ENCODE data around the gene PRDM9. TPM values are rescaled to one million over a fixed set of nuclear protein-coding genes. Genes with fewer than 3 reads are reported as not detected.

PRDM9 gene
- total and polyA plus RNA-seq, 10 donors: not detected

DNA sequence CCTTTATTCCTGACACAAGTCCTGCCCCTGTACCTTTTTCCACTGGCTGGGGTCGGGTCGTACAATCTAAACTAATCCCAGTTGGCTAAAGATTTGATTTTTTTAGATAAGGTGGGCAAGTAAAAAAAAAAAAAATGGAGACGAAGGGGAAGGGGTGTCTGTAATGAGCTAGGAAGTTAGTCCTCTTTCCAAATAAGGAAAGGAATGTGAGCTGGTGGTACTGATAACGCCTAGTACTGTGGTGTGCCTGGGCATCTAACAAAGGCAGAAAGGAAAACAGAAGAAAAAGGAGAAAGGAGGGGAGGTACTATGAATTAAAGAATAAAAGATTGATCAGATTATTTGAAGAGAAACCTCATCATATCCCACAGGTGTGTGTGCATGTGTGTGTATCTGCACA, 21.3 kb downstream of the PRDM9 start:
- WGBS, 5 donors: 53 to 79% (median 66%) methylated on average over 4 of the region's 4 CpGs
- no peak overlapping the region for H3K27ac ChIP-seq
- no peaks in the 10 kb centered on the region for H3K27me3 ChIP-seq (replicated peaks in 1 of 7)
- no peaks in the 10 kb centered on the region for H3K4me1 ChIP-seq
- intact Hi-C loops (cut with DNase I; ENCODE audit: low total_unique reads): no loop called here
- DNase-seq: no peak
- no peak for TF ChIP-seq POLR2A (IDR thresholded peaks at IDR 0.05)
- TF ChIP-seq, protein P1, sequence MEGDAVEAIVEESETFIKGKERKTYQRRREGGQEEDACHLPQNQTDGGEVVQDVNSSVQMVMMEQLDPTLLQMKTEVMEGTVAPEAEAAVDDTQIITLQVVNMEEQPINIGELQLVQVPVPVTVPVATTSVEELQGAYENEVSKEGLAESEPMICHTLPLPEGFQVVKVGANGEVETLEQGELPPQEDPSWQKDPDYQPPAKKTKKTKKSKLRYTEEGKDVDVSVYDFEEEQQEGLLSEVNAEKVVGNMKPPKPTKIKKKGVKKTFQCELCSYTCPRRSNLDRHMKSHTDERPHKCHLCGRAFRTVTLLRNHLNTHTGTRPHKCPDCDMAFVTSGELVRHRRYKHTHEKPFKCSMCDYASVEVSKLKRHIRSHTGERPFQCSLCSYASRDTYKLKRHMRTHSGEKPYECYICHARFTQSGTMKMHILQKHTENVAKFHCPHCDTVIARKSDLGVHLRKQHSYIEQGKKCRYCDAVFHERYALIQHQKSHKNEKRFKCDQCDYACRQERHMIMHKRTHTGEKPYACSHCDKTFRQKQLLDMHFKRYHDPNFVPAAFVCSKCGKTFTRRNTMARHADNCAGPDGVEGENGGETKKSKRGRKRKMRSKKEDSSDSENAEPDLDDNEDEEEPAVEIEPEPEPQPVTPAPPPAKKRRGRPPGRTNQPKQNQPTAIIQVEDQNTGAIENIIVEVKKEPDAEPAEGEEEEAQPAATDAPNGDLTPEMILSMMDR (IDR thresholded peaks at IDR 0.05 in 8 of 11, conservative IDR thresholded peaks at IDR 0.05 in 3 of 11): no peak
- H3K9me3 ChIP-seq: peaks cover 0 to 8% (median 0%) of the 10 kb centered on the region in 8 donors
- H3K4me3 ChIP-seq: no peak overlapping the region
- no peaks in the 10 kb centered on the region for H3K36me3 ChIP-seq

DNA sequence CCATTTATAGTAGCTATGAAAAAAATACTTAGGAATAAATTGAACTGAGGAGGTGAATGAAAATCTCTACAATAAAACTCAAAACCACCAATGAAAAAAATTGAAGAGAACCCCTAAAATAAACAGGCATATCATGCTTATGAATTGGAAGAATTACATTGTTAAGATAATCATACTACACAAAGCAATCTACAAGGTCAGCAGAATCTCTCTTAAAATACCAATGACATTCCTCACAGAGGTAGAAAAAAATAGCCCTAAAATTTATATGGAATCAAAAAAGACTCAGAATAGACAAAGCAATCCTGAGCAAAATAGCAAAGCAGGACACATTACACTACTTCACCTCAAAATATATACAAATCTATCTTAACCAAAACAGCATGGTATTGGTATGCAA, 23.2 kb downstream of the PRDM9 start:
- no peak for DNase-seq
- intact Hi-C loops (cut with DNase I; ENCODE audit: low total_unique reads): no loop called here
- Histone ChIP-seq H3K27ac (no peak overlapping the region), H3K4me1 (no peaks in the 10 kb centered on the region), H3K36me3 (no peaks in the 10 kb centered on the region), H3K9me3 (peaks cover 0 to 8% (median 0%) of the 10 kb centered on the region in 8 donors), H3K4me3 (no peak overlapping the region), H3K27me3 (replicated peaks in 1 of 7) (no peaks in the 10 kb centered on the region)
- TF ChIP-seq POLR2AphosphoS5 (IDR thresholded peaks at IDR 0.05): no peak
- TF ChIP-seq, protein P1 (IDR thresholded peaks at IDR 0.05 in 8 of 11, conservative IDR thresholded peaks at IDR 0.05 in 3 of 11): no peak

DNA sequence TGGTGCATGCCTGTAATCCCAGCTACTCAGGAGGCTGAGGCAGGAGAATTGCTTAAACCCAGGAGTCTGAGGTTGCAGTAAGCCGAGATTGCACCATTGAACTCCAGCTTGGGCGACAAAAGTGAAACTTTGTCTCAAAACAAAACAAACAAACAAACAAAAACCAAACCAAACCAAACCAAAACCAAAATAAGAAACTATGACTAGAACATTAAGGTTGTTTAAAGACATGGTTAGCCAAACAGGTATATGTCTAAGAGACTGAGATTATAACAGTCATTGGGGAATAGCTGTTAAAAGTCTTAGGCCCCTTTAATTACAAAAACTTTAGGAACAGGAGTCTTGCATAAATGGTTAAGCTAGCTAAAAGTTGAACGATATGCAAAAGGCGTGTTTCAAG, 63.6 kb downstream of the PRDM9 start:
- no peak for TF ChIP-seq POLR2AphosphoS5 (IDR thresholded peaks at IDR 0.05)
- no peak for TF ChIP-seq POLR2A (IDR thresholded peaks at IDR 0.05)
- TF ChIP-seq, protein P1 (IDR thresholded peaks at IDR 0.05 in 8 of 11, conservative IDR thresholded peaks at IDR 0.05 in 3 of 11): no peak
- H3K4me1 ChIP-seq: no peaks in the 10 kb centered on the region
- intact Hi-C loops (cut with DNase I; ENCODE audit: low total_unique reads): no loop called here
- no peaks in the 10 kb centered on the region for H3K36me3 ChIP-seq
- H3K27me3 ChIP-seq (replicated peaks in 1 of 7): no peaks in the 10 kb centered on the region
- H3K27ac ChIP-seq: no peak overlapping the region
- no peak overlapping the region for H3K4me3 ChIP-seq
- 74 to 93% (median 85%) methylated on average over 4 of the region's 4 CpGs for WGBS, 5 donors
- peaks cover 0 to 11% (median 0%) of the 10 kb centered on the region in 8 donors for H3K9me3 ChIP-seq
- no peak for DNase-seq
